HG02588 (cell line): ENCODE measurements around the gene PARD6B.
"Not testable (repeated sequence)": the region's sequence is repeated elsewhere in the genome, so short reads cannot be mapped to it uniquely, and the experiment has no call there.

ENCODE experiments used
- ATAC-seq: cut with Tn5 transposase; IDR thresholded peaks from one replicate; pipeline ENCODE4 v1.9.1; 2021; ENCODE audit warnings: mild to moderate bottlenecking, moderate library complexity; ENCODE audit not compliant: unreplicated experiment

Gene PARD6B, protein sequence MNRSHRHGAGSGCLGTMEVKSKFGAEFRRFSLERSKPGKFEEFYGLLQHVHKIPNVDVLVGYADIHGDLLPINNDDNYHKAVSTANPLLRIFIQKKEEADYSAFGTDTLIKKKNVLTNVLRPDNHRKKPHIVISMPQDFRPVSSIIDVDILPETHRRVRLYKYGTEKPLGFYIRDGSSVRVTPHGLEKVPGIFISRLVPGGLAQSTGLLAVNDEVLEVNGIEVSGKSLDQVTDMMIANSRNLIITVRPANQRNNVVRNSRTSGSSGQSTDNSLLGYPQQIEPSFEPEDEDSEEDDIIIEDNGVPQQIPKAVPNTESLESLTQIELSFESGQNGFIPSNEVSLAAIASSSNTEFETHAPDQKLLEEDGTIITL

DNA sequence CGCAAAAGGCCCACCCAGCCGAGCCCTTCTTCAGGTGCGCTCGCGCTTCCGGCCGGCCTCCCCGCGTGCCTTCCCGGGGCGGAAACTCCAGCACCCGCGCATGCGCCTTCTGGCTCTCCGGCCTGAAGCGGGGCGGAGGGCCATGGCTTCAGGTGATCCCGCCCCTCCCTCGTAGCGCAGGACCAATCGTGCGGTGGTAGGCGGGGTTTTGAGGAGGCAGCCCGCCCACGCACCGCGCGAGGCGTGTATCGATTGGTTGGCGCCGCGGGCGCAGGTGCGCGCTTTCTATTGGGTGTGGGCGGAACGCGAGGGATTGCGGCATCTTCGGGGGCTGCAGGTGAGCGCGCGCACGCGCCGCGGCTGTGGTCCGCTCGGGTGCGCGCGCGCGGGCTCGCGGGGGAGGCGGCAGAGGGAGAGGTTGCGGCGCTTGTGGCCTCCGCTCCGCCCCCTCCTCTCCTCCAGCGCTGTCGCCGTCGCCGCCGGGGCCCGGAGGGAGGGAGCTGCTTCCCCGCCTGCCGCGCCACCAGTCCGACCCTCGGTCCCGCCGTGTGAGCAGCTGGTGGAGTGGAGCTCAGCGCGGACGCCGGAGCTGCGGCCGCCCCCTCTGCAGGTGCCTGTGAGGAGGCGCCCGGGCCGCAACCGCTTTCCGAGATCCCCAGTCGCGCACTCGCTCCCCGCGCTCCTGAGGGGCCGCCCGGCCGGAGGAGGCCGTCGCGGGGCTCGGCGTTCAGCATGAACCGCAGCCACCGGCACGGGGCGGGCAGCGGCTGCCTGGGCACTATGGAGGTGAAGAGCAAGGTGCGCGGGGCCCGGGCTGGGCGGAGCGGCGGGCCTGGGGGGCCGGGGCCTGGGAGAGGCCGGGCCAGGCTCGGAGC, at the start of gene PARD6B:
TSS of gene PARD6B (plus strand) at position 526 of the 875 bp plus-strand sequence. CDS start at position 733, 207 bp downstream.
- ATAC-seq = peak; percentile 87

DNA sequence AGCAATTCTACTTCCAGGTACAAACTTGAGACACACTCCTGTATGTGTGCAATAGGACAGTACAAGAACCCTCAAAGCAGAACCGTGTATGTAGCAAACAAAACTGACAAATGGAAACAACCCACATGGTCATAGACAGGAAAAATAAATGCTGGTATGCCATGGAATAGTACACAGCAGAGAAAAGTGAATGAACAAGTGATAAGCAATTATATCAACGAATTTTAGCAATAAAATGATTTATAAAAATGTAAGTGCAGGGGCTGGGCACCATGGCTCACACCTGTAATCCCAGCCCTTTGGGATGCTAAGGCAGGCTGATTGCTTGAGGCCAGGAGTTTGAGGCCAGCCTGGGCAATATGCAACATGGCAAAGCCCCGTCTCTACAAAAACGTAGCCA, 49.3 kb upstream of the PARD6B start:
- ATAC-seq = no peak

DNA sequence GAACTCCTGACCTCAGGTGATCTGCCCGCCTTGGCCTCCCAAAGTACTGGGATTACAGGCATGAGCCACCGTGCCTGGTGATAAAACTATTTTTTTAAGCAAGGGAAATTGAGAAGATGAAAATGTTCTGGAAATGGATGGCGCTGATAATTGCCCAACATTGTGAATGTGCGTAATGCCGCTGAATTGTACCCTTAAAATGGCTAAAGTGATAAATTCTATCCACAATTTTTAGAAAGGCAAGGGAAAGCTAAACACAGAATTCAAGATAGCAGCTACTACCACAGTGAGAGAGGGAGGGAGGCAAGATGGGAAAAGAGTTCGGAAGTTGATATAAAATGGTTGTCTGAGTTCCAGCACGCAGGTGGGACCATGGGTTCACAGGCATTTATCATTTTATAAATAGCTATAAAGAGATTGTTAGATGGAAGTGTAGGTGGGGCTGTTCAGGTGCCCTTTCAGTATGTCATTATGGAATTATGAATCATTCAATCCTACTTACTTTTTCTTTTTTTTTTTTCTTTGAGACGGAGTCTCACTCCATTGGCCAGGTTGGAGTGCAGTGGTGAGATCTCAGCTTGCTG, 48.3 kb upstream of the PARD6B start:
- no peak for ATAC-seq

DNA sequence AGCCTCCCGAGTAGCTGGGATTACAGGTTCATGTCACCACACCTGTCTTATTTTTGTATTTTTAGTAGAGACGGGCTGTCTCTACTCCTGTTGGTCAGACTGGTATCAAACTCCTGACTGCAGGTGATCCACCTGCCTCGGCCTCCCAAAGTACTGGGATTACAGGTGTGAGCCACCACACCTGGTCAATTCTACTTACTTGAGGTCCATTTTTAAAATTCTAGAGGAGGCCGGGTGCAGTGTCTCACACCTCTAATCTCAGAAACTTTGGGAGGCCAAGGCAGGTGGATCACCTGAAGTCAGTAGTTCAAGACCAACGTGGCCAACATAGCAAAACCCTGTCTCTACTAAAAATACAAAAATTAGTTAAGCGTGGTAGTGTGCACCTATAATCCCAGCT, 47.8 kb upstream of the PARD6B start:
- no peak for ATAC-seq

DNA sequence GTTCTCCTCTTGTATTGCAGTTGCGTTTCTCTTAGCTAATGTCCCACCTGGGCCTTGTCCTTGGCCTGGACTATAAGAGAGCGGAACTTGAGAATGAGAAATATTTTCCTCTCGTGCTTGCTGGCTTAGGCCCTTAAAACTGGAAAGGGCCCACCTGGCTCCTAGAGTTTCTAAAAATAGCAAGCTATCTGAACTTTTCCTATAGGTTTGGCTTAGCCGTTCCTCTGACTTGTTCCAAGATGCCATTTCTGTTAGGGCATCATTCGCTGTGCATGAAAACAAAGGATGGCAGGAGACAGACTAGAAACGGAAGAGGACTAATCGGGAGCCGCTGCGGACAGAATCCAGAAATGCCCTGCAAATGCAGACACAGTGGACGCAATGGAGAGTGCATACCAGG, 44.6 kb upstream of the PARD6B start:
- no peak for ATAC-seq

DNA sequence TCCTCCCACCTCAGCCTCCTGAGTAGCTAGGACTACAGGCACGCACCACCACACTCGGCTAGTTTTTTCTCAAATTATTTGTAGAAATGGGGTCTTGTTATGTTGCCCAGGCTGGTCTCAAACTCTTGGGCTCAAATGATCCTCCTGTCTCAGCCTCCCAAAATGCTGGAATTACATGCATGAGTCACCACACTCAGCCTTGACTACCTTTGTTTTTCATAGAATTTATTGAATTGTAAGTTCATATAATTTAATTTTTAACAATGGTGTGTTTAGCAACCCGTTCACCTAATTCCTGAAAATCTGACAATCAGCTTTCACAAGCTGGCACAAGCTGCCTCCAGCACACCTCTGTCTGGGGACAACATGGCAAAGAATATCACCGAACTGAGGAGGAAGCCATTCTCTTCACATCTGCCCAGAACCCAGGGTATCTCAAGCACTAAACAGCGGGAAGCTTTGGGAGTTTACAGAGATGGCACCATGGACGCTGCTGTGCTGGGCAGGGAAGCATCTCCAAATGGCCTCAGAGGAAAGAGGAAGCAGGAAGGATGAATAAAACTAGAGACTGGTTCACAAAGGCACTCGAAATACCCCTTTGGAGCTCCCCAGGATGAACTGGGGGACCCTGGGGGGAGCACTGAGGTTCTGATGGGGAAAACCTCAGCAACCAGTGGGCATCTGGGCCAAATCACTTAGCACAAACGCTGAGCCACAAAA, 43.0 kb upstream of the PARD6B start:
- no peak for ATAC-seq

DNA sequence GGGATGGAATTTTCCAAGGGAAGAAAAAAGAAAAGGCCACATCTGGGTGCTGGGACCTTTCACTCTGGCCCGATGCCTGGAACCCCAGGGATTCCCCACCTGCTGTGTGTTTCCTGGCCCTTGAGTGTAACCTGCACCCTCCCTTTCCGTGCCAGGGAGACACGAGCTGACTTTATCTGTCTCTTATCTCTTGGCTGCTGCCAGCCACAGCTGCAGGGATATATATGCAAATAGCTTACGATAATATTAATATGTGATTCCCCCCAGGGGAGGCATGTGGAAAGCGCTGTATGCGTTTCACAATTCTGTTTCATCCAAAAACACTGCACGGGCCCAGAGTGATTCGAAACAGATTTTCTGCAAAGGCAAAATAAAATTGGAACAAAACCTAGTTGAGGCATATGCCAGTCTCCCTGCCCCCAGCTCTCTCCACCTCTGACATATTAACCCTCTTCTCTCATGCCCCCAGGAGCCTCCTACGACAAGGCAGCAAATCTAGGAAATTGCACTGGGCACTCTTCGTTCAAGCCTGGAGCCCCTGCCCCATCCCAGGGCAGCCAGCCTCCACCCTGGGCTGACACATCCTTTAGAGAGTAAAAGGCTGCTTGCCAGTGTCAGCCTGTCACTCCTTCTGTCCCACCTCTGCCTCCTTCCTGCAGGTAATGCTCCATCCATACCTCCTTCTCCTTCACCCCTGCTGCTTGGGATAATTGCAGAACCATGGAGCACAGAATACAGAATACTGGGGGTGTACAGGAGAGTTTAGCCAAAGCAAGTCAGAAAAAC, 41.3 kb upstream of the PARD6B start:
- no peak for ATAC-seq

DNA sequence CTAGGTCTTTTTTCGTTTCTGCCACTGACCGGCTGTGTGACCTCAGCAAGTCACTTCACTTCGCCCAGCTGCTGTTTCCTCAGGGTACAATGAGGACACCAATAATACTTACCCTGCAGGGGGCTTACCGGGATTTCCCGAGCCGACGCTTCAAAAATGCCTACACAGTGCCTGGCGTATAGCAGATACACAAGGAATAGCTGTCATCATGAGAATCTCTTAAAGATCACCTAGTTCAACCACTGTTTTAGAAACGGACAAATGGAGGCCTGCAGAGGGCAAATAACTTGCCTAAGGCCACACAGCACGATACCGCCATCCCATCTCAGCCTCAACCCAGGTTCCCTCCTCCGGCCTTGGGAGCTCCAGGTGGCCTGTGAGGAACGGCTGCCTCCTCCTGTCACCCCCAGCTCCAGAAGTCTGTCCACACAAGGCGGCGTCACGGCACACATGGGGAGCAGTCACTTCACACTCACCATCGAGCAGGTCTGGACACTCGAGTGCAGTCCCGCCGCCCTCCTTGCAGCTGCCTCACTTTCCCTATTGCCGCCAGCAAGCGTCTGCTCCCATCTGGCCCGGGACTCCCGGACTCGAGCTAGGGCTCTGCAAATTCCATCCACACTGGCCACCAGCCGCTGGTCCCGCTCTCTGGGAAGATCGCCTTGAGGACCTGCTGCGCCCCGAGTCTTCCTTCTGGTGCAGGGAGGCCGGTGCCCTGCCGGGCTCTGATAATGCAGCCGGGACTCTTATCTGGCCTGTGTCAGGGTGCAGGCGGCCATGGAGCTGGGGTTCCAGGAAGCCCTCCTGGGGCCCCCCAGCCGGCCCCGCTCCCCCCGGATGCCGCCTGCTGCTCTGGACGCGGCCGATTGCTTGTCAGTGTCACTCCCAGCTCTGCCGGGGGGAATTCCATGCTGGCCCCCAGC, 40.5 kb upstream of the PARD6B start, which contains the start of gene RIPOR3:
TSS of gene RIPOR3 (minus strand) at position 893 of the 923 bp plus-strand sequence. CDS start at position 479, 414 bp downstream.
- ATAC-seq = no peak

DNA sequence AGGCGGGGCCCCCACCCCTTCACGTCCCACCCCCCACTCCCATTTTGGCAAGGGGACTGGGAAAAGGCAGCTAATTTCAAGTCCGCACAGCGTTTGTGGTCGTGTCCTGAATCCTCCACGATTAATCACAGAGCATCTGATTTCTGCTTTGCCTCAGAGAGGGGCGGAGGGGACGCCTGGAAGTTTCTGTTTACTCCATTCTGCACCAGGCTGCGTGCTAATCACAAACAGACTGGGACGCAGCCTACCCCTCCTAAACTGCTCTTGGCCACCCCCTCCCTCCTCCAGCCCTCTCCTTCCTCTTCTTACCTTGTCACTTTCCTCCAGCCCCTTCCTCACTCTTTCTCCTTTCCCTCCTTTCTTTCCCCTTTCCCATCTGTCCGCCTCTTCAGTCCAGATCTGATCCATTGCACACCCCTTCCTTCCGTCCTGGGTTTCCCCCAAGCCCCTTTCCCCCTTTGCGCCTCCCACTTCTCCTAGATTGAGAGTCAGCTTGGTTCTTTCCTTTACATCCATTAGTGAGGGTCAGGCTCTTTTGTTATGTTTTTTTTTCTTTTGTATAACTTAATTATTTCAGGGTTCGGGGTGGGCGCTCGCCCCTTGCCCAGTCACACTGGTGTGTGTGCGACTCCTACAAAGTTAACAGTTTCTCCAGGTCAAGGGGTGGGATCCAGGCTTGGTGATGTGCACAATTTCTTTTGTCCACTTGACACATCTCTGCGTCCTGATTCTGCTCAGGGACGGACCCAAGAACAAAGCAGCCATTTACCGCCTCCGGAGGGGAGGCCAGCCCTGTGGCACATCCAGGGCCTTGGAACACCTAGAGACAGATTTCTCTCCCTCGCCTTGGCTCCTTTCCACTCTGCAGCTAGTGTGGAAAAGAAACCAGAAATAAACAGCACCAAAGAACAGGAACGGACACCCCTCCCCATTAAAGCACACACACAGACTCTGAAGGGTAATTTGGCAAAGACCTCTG, 39.5 kb upstream of the PARD6B start:
- ATAC-seq = no peak

DNA sequence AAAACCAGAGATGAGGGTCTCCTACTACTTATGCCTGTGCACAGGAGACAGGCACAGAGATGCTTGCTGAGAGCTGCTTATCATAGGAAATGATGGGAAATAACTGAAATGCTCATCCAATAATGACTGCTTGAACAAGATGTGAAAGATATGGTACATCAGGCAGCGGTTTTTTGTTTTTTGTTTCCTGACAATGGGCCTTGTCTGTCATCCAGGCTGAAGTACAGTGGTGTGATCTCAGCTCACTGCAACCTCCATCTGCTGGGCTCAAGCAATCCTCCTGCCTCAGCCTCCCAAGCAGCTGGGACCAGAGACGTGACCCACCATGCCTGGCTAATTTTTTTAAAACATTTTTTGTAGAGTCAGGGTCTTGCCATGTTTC, 38.8 kb upstream of the PARD6B start:
- ATAC-seq = no peak

DNA sequence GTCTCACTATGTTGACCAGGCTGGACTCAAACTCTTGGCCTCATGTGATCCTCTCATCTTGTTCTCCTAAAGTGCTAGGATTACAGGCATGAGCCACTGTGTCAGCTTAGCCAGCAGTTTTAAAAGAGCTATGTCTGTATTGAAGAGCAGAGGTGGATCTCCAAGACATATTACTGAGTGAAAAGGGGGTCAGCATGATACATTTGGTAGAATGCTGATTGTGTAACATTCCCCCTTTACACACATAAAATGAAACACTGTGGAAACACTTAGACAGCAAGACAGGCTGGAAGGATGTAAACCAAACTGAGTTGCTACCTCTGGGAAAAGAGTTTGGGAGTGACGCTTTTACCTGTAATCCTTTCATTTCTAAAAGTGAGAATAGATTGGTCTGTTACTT, 38.4 kb upstream of the PARD6B start:
- ATAC-seq = no peak

DNA sequence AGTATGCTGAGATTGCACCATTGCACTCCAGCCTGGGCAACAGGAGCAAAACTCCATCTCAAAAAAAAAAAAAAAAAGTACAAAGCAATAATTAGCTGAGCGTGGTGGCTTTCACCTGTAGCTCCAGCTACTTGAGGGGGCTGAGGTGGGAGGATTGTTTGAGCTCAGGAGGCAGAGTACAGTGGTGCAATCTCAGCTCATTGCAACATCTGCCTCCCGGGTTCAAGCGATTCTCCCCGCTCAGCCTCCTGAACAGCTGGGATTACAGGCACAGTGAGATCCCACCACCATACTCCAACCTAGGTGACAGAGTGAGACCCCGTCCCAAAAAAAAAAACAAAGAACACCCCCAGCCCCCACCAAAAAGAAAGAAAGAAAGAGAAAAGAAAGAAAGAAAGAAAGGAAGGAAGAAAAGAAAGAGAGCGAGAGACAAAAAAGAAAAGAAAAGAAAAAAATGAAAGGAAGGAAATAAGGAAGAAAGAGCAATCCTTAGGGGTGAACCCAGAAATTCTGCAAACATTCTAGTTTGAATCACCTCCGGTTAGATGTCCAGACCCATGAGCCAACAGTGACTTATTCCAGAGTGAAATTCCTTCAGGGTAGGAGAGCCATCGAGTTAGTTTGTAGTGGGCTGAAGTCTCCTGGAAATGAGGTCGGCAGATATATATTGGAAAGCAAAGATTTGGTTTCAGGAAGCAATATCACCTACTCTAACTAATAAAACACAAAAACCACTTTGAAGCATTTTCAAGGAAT, 36.8 kb upstream of the PARD6B start:
- no peak for ATAC-seq

DNA sequence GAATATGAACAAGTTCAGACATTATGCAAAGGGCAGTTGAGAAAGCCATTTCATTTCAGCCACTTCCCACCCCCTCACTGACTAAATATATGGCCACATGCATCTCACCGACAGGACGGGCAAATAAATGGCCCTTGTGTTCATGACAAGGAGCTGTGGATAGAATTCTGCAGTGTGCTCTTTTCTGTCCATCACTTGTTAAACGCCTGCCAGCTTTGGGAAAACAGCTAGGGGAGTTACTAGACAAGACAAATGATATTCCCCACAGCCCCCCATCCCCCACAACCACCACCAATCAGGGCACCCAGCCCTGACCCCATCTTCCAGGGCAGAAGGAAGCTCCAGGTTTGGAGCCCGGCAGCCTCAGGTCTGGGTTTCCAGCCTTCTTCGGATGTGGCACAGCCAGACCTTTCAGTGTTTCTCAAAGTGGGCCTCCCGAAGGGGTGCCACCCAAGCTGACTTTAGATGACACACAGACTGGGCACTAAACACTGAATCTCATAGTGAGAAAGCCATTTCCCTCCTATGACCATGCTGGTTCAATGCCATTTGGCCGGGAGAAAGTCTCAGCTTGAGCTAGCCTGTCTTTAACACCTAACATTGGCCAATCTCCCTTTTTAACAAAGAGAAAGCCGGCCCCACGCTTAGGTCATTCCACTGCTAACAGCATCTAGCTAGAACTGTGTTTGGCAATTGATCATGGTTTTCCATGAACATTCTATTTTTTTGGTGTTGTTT, 36.1 kb upstream of the PARD6B start:
- ATAC-seq = no peak

DNA sequence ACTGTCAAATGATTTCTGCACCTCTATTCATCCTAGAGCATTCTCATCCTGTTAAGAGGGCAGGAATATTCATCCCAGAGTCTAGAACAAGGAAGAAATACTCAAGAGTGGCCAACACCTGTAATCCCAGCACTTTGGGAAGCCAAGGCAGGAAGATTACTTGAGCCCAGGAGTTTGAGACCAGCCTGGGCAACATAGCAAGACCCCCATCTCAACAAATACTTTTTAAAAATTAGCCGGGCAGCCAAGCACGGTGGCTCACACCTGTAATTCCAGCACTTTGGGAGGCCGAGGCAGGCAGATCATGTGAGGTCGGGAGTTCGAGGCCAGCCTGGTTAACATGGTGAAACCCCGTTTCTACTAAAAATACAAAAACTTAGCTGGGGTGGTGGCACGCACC, 33.1 kb upstream of the PARD6B start:
- ATAC-seq = not testable (repeated sequence)

DNA sequence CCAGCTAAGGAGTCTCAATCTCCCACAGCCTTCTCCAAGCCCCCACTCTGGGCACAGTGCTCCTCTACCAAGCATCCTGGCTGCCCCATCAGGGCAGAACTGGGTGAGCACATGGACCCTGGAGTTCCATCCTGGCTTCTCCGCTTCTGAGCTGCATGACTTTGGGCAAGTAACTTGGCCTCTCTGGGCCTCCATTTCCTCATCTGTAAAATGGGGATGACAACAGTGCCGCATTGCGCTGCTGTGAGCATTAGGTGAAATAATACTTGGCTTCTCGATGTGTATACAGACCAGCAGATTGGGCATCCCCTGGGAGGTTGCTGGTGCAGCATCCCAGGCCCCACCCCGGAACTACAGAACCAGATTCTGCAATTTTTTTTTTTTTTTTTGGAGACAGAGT, 31.7 kb upstream of the PARD6B start:
- no peak for ATAC-seq
